NCI-H1417 (cell line): ENCODE results near the gene CHTF8.

Source experiments
- DNase-seq, 3 experiments: peaks; one replicate each; lab custom pipeline; 2025; lab: John Stamatoyannopoulos, UW

Gene CHTF8

GRCh38 chr16:69112285-69113129 lies 19.9 kb downstream of the CHTF8 start:
- DNase-seq: peak; percentile 16 to 40 (median 24)

- no peak for DNase-seq
These were observed 20.5 kb downstream of the CHTF8 start for GRCh38 chr16:69111876-69112230.

- DNase-seq: no peak
These were observed 21.0 kb downstream of the CHTF8 start for GRCh38 chr16:69111216-69111875.

GRCh38 chr16:69110406-69110805 lies 22.0 kb downstream of the CHTF8 start:
- DNase-seq: no peak

- DNase-seq: no peak
These were observed 22.7 kb downstream of the CHTF8 start for GRCh38 chr16:69109486-69110270.

- DNase-seq: no peak
These were observed 23.5 kb downstream of the CHTF8 start for GRCh38 chr16:69108905-69109252.

GRCh38 chr16:69108064-69108904 lies 24.1 kb downstream of the CHTF8 start:
- DNase-seq: no peak

GRCh38 chr16:69107316-69107962 lies 24.9 kb downstream of the CHTF8 start:
- DNase-seq: no peak

- DNase-seq: peak in 2 of 3 experiments; percentile 53 to 57
These were observed 25.7 kb downstream of the CHTF8 start for GRCh38 chr16:69106491-69107315.

GRCh38 chr16:69105501-69106361 lies 26.7 kb downstream of the CHTF8 start, which contains the start of gene HAS3:
Gene HAS3 (plus strand): TSS chr16:69105653. CDS start chr16:69109396, 3,743 bp downstream.
- DNase-seq: peak; percentile 54 to 72 (median 66)

GRCh38 chr16:69100071-69100691 lies 32.2 kb downstream of the CHTF8 start:
- DNase-seq: peak; percentile 26 to 63 (median 39)

GRCh38 chr16:69095193-69095592 lies 37.2 kb downstream of the CHTF8 start:
- DNase-seq: peak in 1 of 3 experiments; percentile 17

GRCh38 chr16:69094501-69094900 lies 37.9 kb downstream of the CHTF8 start:
- no peak for DNase-seq

GRCh38 chr16:69093974-69094373 lies 38.4 kb downstream of the CHTF8 start:
- peak; percentile 10 to 74 (median 47) for DNase-seq

GRCh38 chr16:69089091-69089910 lies 43.1 kb downstream of the CHTF8 start:
- peak in 1 of 3 experiments; percentile 16 for DNase-seq

GRCh38 chr16:69088684-69089083 lies 43.7 kb downstream of the CHTF8 start:
- DNase-seq: no peak

GRCh38 chr16:69087161-69087581 lies 45.2 kb downstream of the CHTF8 start:
- DNase-seq: no peak
